Dedifferentiated amniotic fluid mesenchymal stem cell (primary cell): Measurements from ENCODE around the gene RNF157.
A peak's percentile ranks its signal among the peaks of the same experiment; 100 is the strongest.
"Not testable (repeated sequence)": the region's sequence is repeated elsewhere in the genome, so short reads cannot be mapped to it uniquely, and the experiment has no call there.

Source experiments
- DNase-seq: peaks from one replicate; pipeline ENCODE4 v3.0.0-alpha.2; 2016; ENCODE audit errors: extremely low spot score

The RNF157 gene

DNA sequence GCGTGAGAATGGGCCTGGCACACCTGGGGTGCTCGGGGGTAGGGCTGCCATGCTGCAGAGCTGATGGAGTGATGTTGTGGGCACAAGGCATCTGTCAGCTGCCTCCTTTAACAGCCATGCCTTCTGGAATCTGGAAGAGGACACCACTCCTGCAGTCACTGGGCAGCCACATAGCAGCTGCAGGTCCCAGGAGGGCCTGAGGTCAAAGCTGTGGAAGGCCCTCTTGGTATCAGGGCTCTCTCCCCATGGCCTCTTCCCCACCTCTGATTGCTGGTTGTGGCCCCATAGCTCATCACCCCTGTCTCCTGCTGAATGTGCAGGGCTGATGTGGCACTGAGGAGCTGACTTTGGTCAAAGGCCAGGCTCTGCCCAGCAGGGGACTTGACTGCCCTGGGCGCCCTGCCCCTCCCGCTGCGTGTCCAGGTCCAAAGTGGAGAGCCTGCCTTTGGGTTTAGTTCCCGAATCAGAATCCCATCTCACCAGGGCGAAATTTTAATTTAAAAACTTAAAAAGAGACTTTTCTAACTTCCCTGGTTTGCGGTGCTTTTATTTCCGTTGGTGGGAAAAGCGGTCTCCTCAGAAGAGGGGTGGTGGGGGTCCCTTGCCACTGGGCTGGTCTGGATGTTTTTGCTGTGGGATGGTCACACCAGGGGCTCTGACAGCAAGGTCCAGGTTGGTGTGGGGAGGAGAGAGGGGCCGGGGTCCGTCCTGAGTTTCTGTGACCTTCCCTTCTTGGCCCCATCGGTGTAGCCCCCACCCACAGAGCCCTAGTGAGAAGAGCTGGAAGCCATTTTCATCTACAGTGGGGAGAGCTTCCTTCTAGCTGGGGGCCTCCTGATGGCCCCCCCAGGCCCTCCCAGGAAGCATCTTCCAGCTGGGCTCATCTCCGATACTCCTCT is 30.7 kb upstream of the RNF157 start:
- no peak for DNase-seq

- no peak for DNase-seq
These were observed 29.9 kb upstream of the RNF157 start for GRCh38 chr17:76270127-76270592.

DNA sequence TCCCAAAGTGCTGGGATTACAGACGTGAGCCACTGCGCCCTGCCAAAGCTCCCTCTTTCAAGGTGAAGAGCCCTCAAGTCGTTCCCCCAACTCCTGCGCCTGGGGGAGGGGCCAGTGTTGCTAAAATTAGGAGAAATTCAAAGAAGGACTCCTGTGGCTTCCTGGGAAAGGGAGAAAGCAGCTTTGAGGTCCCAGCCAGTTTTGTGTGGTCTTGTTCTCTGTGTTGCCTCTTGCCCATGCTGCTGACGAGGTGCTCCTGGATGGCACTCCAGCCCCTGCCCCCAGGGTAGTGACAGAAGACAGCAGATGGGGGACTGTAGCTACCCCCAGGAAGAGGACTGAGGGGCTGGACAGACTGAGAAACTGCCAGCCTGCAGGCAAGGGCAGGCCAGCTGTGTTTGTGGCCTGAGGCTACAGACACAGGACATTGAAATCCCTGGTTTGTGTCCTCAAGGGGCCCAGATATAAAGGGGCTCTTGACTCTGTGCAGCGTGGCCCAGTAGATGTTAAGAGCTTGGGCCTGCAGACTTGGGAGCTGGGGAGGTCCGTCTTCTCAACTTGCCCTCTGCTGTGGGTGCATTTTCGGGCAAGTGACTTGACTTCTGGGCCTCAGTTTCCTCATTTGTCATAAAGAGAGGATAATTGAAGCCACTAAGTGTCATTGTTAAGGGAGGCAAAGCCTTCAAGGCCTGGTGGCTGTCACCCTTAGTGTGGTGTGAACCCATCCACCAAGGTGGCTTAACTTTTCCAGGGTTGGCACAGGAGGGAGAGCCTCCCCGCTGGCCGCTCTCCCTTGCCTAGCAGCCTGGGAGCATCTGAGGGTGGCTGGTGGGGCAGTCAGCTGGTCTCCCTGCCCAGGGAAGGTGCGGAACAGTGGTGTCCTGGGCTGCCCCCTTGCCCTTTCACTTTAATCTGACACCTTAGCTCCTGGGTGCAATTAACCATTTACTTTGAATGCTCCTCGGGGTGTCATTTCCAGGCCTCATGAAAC is 29.0 kb upstream of the RNF157 start:
- DNase-seq: no peak

DNA sequence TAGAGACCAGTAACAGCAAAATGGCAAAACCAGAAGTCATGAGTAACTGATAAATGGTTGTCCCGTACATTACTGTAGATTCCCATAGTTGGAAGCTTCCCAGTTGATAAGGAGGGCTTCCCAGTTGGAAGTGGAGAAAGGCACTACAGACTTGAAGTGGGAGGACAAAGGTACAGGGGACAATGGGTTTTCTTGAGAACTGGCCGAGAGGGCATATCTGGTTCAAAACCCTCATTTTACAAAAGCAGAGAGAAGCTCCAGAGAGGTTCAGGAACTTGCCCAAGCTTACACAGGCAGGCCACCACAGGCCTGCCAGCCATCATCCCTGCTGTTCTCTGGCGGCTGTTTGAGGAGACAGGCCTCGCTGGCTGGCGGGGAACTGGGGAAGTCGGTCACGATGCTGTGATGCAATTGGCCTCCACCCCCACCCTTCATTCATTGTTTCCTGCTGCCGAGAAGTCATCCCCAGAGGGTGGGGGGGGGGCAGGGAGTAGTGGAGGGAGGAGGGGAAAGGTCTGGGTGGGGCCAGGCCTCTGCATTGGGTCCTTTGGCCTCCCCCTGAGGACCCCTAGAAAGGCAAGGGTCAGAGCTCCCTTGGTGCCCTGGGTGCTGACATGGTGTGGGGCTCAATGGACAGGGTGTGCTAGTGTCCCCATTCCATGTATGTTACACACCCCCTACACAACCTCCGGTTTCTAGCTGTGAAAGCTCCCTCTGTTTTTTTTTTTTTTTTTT is 27.9 kb upstream of the RNF157 start:
- no peak for DNase-seq

DNA sequence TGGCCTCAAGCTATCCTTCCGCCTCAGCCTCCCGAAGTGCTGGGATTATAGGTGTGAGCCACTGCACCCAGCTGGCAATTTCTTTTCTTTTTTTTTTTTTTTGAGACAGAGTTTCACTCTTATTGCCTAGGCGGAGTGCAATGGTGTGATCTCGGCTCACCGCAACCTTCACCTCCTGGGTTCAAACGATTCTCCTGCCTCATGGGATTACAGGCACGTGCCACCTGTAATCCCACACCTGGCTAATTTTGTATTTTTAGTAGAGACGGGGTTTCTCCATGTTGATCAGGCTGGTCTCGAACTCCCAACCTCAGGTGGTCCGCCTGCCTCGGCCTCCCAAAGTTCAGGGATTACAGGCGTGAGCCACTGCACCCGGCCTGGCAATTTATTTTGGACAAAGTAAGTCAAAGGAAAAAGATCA is 27.3 kb upstream of the RNF157 start:
- DNase-seq: not testable (repeated sequence)

GRCh38 chr17:76267051-76267576 is 26.8 kb upstream of the RNF157 start:
- DNase-seq: no peak

DNA sequence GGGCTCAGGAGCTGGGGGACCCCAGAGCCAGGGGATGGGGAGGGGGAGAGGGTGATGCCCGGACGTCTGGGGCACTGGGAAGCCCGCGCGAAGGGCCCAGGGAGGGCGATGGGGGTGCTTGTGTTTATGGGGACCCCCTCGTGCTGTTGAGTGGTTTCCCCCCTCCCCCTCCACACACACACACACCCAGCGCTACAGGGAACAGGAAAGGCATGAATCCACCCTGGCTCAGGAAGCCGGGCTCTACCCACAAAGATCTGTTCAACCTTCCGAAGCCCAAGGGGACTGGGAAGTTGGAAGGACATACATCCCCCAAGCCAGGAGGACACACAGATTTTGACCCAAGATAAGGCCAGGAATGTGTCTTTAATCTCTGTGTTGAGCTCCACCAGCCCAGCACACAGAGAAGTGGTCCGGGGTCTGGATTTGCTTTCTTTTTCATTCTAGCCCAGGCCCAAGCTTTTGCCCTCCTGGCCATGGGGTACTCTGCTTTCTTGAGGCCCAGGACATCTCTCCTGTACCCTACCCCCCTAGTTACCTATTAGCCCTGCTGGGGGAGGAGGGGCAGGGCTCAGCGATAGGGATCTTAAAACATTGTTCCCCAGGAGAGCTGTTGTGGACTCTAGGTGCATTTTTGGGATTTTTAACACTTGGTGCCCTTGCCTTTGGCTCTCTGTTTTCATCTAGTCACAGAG is 26.1 kb upstream of the RNF157 start:
- no peak for DNase-seq

DNA sequence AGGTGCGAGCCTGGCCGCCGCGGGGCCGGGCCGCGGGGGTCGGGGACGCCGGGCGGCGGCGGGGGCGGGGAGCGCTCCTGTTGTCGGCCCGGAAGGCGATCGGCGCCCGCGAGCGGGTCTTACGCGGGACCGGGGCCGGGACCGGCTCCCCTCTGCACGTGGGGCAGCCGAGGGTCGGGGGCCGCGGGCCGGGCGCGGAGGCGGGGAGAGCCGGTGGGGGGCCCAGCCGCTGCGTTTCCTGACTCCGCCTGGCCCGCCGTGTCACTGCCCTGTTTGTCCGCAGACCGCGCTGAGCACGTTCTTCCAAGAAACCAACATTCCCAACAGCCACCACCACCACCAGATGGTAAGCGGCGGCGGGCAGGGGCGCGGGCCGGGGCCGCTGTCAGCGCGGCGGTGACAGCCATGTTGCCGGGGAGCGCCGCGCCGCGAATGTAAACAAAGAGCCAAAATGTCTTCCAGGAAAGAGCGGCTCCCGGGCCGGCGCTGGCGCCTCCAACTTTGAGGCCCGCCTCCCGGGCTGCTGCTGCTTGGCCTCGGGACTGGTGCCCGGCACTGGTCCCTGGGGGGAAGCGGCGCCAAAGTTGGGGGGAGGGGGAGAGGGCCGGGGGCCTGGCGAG is 25.4 kb upstream of the RNF157 start:
- DNase-seq: peak; percentile 36

GRCh38 chr17:76264755-76265623 is 24.7 kb upstream of the RNF157 start, which contains the start of gene UBALD2:
UBALD2 (plus strand) TSS chr17:76265348; CDS start chr17:76265506, 158 bp downstream.
- peak; percentile 100 for DNase-seq

DNA sequence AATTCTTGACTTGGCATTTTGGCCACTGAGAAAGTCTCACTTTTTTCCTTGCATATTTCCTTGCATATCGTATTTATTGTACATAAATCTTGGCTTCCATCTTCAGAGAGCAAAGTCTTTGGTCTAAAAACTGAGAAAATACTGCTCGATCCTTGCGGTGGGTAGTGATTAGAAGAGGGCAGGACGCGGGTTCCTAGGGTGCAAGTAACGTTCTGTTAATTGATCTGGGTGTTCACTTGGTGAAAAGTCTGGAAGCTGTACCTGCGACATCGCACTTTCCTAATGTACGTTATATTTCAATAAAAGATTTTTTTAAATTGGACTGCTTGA is 24.1 kb upstream of the RNF157 start:
- no peak for DNase-seq

GRCh38 chr17:76263896-76264295 is 23.6 kb upstream of the RNF157 start:
- DNase-seq: no peak

GRCh38 chr17:76262732-76263344 is 22.5 kb upstream of the RNF157 start:
- DNase-seq: no peak

DNA sequence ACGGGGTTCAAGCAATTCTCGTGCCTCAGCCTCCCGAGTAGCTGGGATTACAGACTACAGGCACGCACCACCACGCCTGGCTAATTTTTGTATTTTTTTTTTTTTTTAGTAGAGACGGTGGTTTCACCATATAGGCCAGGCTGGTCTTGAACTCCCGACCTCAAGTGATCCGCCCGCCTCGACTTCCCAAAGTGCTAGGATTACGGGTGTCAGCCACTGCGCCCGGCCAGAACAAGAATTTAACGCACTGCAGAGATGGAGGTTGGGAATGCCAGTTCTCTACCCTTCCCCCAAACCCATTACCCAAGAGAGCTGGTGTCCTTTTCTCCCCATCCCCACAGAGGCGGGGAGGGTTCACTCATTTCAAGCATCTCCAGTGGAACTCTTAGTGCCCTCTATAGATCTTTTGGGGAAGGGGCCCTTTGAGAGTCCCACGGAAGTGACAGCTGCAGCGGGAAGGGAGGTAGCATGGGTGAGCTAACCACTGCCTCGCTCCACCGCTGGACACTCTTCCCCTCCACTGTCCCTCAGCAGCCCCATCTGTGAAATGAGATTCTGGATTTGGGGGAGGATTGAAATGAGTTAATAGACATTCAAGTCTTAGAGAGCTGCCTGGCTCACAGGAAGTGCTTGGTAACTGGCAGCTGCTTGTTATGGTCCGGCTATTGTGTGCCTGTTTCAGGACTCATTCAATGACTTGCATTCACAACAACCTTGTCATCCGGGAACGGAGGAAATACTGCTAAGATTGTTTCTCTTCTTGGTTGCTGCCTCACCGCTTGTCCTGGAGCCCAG is 21.3 kb upstream of the RNF157 start:
- no peak for DNase-seq

DNA sequence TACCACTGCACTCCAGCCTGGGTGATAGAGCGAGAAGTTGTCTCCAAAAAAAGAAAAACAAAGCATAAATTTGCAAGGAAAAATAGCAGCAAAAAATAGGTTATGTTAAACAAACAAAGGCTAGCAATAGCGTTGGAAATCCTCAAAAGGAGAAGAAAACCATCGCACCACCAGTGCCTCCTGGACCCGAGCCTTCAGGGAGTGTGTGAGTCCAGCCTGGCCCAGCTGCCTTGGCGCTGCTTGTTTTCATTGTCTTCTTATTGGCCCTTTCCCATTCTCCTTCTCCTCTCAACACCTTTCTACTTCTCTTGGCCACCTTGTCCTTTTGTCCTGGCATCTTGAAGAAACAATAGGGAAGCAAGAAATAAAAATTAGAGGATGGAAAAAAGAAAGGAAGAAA is 20.4 kb upstream of the RNF157 start:
- no peak for DNase-seq

- DNase-seq: no peak
These were observed 19.9 kb upstream of the RNF157 start for GRCh38 chr17:76260220-76260619.

- not testable (repeated sequence) for DNase-seq
These were observed 16.2 kb upstream of the RNF157 start for GRCh38 chr17:76256430-76257050.

DNA sequence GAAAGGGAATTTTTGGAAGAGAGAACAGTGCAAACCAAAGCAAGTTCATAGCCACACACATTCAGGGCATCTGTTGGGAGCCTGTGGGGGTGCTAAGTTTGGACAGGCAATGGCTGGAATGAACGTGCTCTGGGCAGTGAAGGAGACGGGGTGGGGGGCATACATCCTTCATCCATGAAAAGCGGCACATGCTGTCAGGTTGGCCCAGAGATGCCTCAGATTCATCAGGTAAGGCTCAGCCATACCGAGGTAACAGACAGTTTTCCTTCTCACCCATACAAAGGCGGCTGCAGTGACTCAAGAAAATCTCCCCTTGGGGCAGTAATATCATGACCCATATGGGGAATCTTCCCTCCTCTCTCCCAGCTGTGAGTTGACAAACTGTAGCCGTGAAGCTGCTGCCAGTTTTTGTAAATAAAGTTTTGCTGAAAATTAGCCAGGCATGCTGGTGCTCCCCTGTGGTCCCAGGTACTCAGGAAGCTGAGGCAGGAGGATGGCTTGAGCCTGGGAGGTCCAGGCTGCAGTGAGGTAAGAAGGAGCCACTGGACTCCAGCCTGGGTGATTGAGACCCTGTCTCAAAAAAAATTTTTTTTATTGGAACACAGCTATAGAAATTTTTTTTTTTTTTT is 15.6 kb upstream of the RNF157 start:
- DNase-seq: no peak
